ENCODE results near the gene GNPNAT1. TPM values are rescaled to one million over a fixed set of nuclear protein-coding genes. Genes with fewer than 3 reads are reported as not detected.

The GNPNAT1 gene
- total and polyA plus RNA-seq, 11 donors: 2.7 to 19.9 (median 8.0) TPM

Other genes starting within 250 kb of the GNPNAT1 start
- gene TXNDC16, start 239.1 kb downstream of the GNPNAT1 start, total RNA-seq: 1 to 10 TPM; 3.4 to 7.1 (median 4.1) TPM
- 1 to 10 TPM in 1 of 2 donors, under 1 TPM in 1; 0.72 to 2.3 TPM for gene TXNDC16, start 239.1 kb downstream of the GNPNAT1 start, polyA plus RNA-seq
- 1 to 10 TPM in 5 of 9 donors, under 1 TPM in 4; 0.67 to 1.9 (median 1.1) TPM for gene GPR137C, start 238.8 kb downstream of the GNPNAT1 start, total RNA-seq
- 1 to 10 TPM in 1 of 2 donors, under 1 TPM in 1; 0.61 to 1.4 TPM for gene GPR137C, start 238.8 kb downstream of the GNPNAT1 start, polyA plus RNA-seq
- gene ERO1A, start 96.0 kb downstream of the GNPNAT1 start, total RNA-seq: 10 to 100 TPM; 13.9 to 36.7 (median 16.3) TPM
- 10 to 100 TPM in 1 of 2 donors, 1 to 10 TPM in 1; 6.4 to 17.9 TPM for gene ERO1A, start 96.0 kb downstream of the GNPNAT1 start, polyA plus RNA-seq
- 10 to 100 TPM; 74.3 to 90.7 (median 81.4) TPM for gene PSMC6, start 84.4 kb downstream of the GNPNAT1 start, total RNA-seq
- 100 to 1,000 TPM in 1 of 2 donors, 10 to 100 TPM in 1; 84.4 to 141 TPM for gene PSMC6, start 84.4 kb downstream of the GNPNAT1 start, polyA plus RNA-seq
- 10 to 100 TPM; 10.6 to 16.5 (median 12.9) TPM for gene STYX, start 61.4 kb downstream of the GNPNAT1 start, total RNA-seq
- gene STYX, start 61.4 kb downstream of the GNPNAT1 start, polyA plus RNA-seq: 1 to 10 TPM; 3.5 to 9.7 TPM
- 100 to 1,000 TPM in 6 of 9 donors, 10 to 100 TPM in 3; 87.4 to 158 (median 104) TPM for gene FERMT2, start 159.4 kb upstream of the GNPNAT1 start, total RNA-seq
- 100 to 1,000 TPM in 1 of 2 donors, 10 to 100 TPM in 1; 31.2 to 104 TPM for gene FERMT2, start 159.4 kb upstream of the GNPNAT1 start, polyA plus RNA-seq